Cardiac septum (tissue), 1 donor: ENCODE measurements around the gene POU6F2. TPM values are rescaled to one million over a fixed set of nuclear protein-coding genes. Genes with fewer than 3 reads are reported as not detected.

Experiments used
- DNase-seq: peaks from one replicate; pipeline ENCODE4 v3.0.0-alpha.2; 2020; ENCODE audit warnings: low spot score
- intact Hi-C: fragments of 100-400 bp; cut with DNase I; formaldehyde crosslinking; loops from one replicate; pipeline ENCODE4 v1.14.0; 2022
- total RNA-seq: library from RNA; stranded (reverse); fragmentation: NEBNext Ultra II Directional; extraction: Animal tissue kit (Norgen Biotek cat#: 25700); gene quantifications from one replicate; pipeline ENCODE4 v1.2.1, GENCODE V29; 2021
- donor health status: DM: no; HTN: no; CAD: no.

Gene POU6F2
- total RNA-seq, 1 donor from 2014 or later: 0.19 TPM

DNA sequence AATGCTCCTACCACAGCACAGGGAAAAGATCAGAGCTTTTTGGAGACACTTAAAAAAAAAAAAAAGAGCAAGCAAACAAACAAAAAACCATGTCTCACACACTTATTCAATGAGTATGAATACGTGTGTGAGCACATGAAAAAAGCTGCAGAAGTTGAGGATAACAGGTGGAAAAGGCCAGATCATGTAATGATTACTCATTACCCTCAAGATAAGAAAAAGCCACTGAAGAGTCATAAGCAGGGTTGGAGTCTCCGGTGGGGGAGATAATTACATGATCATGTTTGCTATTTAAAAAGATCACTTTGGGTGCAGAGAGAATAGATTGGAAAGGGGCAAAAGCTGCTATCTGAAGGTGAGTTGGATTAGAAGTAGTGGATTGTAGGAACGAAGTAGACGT, 77.0 kb downstream of the POU6F2 start:
- no peak for DNase-seq
- intact Hi-C loops: no loop called here

DNA sequence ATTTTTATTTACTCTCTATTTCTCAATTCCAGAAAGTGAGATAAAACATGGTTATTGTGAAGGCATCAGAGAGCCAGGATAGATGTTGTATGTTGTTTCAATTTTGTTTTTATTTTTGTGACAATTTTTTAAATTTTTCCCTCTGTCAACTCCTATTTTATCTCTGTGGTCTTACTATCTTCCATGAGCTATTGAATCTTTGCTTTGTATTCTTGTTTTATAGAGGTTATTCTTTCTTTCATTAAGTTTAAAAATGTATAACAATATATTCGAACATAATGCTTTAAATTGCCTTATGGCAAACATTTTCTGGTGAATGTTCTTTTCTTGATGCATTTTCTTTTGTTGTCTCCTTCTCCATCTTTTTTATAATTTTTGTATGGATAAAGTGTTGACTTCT, 78.4 kb downstream of the POU6F2 start:
- intact Hi-C loops: no loop called here
- DNase-seq: no peak

DNA sequence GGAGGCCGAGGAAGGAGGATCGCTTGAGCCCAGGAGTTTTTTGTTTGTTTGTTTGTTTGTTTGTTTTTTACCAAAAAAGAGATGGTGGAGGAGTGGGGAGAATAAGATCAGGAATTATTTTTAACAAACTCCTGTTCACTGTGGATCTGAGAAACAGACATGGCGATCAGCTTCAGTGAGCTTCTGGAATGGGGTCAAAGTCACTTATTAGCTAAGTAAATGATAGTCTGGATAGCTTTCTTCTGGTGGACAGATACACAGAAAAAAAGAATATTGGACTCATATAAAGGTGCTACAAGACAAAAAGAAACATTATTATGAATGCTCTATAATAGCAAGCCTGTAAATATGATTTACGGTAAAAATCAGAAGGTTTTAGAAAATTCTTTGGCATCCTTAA, 85.1 kb downstream of the POU6F2 start:
- intact Hi-C loops: no loop called here
- no peak for DNase-seq

DNA sequence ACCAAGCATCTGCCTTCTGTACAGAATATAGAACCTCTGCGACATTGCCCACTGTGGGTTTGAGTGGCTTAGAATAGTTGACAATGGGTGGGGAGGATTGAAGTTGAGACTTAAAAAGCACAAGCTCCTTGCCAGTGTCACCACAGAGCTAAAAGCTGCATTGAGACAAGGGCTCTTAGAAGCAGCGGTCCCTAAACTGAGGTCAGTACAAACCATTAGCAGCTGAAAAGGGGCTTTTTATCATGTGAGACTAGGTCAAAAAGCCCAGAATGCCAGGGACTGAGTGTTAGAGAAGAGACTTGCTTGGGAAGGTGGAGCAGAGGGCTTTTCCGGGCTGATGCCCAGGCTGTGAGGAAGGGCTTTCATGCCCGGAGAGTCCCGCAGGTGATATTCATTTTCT, 91.3 kb downstream of the POU6F2 start:
- intact Hi-C loops: no loop called here

DNA sequence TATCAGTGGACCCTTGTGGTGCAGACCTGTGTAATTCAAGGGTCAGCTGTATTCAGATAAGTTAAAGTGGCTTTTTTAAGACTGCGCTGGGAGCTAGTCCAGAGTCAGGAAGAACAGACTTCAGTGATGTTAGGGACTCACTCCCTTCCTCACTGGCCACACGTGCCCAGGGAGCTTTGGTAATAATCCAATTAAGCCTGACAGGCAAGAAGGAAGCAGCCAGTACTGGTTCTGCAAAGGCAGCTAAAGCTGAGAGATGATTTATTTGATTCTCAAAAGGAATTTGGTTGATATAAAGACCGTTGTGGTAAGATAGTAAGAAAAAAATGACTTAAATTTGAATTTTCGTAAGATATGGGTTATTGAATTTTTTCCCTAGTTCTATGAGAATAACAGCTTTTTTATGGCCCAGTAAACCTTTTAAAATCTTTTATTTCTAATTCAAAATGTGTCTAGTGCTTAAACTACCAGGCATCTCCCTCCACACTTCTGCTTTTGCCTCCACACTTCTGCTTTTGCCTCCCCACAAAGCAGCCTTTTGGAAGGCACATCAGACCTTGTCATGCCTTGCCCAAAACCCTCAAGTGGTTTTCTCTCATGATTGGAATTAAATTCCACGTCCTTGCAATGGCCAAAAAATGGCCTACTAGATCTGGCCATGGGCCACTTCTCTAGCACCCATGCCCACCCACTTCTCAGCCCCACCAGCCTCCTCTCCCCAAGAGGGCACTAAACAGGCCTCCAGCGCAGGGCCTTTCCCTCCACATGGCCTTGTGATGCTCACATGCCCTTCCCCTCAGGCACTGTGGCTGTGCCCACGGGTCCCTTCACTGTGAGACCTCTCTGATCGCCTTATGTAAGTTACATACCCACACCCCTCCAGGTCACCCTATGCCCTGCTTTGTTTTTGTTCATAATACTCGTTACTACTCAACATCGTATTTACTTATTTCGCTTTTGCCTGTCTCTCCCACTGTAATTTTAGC, 92.5 kb downstream of the POU6F2 start:
- intact Hi-C loops: no loop called here
- no peak for DNase-seq

More for the DNA sequence above, 91.3 kb downstream of the POU6F2 start:
- no peak for DNase-seq

DNA sequence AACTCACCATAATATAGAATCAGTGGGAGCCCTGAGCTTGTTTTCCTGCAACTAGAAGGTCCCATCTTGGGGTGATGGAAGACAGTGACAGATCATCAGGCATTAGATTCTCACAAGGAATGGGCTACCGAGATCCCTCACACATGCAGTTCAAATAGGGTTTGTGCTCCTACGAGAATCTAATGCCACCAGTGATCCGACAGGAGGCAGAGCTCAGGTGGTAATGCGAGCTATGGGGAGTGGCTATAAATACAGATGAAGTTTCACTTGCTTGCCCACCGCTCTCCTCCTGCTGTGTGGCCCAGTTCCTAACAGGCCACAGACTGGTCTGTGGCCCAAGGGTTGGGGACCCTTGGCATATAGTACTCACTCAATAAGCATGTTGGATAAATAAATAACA, 93.4 kb downstream of the POU6F2 start:
- intact Hi-C loops: no loop called here
- DNase-seq: no peak

DNA sequence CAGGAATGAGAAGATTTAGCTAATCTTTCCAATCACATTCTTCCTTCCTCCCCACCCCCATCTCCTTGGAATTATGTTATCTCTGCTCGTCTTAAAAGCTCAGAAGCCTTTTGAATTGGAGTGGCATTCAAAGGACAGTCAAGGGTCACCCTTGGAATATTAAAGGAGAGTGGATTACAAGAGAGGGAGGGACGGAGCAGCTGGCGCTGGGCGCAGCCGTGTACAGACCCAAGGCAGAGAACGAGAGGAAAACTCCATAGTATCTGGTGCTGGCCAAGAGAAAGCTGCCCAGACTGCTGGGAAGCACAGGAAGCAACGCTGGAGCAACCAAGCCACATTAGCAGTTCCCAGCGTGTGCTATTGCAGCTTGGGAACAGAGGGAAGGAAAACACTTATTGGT, 95.7 kb downstream of the POU6F2 start:
- intact Hi-C loops: no loop called here
- DNase-seq: no peak

DNA sequence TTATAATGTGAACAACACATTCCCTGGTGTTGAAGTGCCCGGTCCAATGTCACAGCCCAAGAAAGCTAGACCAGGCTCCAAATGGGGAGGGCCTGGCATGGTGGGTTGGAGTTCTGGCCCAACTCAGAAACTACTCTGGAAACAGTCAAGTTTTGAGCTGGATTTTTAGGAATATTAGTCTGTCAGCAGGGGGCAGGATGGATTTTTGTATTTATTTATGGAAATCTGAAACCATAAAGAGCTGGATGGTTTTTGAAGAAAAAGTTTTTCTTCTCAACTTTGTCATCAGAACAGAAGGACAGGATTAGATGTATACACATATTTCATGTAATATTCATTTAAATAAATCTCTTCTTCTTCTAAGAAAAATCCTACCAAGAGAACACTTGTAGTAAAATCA, 97.5 kb downstream of the POU6F2 start:
- no peak for DNase-seq
- intact Hi-C loops: no loop called here

DNA sequence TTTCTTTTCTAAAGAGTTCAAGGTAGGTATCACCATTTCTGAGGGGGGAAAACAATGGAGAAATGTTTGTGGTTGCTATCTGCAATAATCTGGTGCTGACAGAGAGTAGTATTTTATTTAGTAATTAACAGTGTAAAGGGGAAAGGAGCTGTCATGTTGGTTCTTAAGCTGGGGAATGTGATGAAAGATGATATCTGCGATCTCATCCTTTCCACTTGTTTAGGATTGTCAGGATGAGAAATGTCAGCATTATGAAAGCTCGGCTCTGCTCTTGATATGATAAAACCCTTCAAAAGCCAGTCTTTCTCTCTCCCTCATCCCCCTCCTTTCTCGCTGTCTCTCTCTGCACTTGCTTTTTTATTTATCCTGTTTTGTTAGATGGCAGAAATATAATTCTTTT, 106.1 kb downstream of the POU6F2 start:
- intact Hi-C loops: no loop called here
- no peak for DNase-seq

DNA sequence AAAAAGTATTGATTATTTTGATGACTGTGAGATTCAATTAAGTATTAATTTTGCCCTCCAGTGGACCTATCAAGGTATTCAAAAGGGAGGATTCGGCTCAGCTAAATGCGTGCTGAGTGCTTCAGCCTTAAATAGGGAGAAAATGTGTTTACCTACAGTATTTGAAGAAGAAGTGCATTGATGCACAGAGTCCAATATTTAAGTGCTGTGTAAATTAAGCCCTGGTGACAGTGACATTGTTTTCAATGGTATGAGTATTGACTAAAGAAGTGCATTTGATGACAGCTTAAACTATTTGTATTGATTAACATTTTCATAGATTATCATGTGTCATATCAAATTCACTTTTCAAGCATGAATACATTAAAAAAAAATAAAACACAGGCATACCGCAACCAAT, 106.6 kb downstream of the POU6F2 start:
- intact Hi-C loops: no loop called here
- DNase-seq: no peak

DNA sequence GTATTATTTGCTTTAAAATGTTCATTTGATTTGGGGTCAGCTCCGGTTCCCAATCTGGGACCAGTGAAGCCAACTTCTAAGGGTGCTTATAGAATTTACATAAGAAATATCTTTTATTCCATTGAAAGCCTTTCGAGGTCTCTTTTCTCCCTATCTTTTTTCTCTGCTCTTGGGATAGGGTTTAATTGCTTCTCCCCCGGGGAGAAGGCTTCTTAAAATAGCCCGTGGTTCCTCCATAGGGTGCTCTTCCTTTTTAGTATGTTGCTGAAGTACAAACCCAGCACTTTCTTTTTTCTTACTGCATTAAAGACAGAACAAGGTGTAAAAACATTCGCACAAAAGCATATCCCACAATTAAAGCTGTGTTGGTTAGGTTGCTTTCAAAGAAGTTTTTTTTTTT, 107.5 kb downstream of the POU6F2 start:
- intact Hi-C loops: no loop called here

DNA sequence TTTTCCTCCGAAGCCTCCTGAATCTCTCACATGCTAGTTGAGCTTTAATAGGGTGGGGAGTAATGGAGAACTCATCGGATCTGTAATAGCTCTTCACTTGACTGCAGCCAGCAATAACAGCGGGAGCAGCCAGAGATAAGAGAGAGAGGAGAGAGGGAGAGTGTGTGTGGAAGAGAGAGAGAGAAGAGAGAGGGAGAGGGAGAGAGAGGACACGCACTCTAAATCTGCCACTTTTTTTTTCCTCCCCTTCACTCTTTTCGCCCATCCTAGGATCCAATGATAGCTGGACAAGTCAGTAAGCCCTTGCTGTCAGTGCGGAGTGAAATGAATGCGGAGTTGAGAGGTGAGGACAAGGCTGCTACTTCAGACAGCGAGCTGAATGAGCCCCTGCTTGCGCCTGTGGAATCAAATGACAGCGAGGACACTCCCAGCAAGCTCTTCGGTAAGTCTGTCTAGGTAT, 107.9 kb downstream of the POU6F2 start:
- DNase-seq: no peak
- intact Hi-C loops: no loop called here

More for the DNA sequence above, 107.5 kb downstream of the POU6F2 start:
- DNase-seq: no peak

DNA sequence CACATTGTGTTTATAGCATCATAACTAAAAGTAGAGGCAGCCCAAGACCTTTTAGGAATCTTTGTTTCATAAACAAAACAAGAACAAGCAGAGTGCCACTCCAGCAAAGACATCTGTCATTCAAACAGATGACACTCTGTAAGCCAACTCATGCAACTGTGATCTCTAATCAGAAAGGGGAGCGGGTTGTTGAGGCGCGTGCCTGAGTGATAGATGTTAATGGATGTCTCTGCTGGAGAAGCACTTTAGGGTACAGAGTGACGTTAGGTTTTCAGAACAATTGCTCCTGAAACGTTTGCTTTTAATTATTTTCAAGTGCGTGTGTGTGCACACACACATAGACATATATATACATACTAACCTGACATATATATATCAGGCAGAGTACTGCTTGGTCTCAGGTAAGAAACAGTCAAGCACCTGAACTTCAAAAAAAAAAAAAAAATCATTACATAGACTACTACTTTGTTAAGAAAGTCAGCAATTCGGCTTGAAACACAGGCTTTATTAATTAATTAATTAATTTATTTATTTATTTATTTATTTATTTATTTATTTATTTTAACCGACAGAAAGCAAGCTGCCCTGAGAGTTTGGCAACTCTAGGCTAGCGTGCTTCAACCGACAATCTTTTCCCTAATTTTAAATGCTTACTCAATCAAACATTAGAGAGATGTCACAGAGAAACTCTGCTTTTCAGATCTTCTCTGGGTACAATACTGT, 109.1 kb downstream of the POU6F2 start:
- intact Hi-C loops: no loop called here

DNA sequence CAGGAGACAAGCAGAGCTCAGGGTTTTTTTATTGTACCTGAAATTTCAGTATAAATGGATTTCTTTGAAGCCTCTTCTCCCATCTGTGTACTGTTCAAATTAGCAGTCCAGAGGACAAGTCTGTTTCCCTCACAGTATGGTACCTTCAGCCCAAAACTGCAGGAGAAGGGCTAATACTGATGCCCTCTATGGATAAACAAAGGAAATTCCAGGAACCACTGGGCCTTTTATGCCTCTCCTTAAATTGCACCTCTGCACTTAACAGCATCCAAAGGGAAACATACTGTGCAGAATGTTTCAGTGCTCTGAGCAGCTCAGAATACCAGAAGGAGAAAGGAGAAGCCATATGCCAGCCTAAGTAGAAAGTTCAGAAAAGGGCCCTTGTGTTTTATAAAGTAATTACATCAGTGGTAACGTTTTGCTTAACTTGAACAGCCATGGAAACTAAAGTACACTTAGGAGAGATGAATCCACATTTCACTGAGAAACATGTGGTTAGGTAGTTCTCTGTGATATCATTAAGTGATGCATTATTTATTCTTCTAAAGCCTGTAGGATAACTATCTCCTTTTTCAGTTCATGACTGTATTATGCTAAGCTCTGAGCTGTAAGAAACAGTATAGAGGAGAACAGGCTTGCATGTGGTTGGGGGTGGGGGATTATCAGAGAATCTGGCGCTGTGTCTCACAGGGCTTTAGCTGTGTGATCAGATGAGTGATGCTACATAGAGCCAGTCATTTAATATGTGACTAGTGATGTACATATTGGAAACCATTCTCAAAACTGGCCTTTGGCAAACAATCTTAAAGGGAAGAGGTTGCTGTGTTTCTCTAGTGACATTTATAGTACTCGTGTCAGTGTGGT, 111.3 kb downstream of the POU6F2 start:
- intact Hi-C loops: no loop called here
- DNase-seq: no peak

More for the DNA sequence above, 109.1 kb downstream of the POU6F2 start:
- DNase-seq: no peak

DNA sequence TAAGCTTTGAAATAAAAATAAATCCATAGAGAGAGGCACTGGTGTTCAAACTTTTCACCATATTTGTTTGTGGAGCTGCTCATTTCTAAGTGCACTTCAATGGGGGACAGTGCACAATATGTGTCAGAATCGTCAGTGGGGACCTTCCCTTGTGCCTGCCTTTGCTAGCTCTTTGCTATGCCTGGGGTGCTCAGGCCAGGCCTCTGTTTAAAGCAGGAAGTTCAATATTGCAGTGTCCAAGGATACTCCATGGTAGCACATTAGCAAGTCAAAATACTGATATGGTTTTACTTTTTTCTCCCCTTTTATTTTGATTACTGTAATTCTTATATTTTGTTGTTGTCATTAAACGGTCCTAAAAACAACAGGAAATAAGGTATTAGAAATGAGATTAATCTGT, 113.4 kb downstream of the POU6F2 start:
- no peak for DNase-seq
- intact Hi-C loops: no loop called here

DNA sequence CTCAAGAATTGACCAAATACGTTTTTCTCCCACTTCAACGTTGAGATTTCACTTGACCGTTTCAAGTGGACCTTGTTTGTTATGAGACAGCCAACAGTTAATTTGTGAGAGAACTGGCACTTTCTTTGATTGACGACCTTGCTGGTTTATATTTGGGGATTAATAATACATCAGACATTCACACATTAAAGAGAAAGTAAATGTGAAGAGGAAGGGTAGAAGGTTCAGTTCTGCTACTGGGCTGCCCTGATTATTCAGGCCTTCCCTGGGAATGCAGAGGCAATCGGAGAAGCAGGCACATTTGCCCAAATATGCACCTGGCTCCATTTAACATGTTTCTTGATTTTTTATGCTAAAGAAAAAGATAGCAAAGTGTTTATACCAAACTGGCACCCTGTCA, 114.1 kb downstream of the POU6F2 start:
- intact Hi-C loops: no loop called here
- DNase-seq: no peak

DNA sequence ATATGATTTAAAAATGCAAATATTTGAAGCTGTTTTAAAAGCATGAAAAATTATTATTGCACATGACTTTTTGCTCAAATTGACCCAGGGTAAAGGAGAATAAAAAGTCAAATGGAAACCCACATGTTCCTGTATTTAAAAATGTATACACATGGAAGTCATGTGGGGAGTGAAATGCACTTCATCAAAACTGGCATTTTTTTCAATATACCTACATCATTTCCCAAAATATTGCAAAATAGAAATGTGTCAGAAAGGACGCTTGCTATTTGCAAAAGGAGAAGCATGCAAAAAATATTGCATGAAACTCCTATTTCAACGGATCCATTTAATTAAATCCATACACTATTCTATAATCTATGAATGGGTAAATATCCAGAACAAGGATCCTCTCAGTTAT, 117.0 kb downstream of the POU6F2 start:
- intact Hi-C loops: no loop called here
- no peak for DNase-seq

DNA sequence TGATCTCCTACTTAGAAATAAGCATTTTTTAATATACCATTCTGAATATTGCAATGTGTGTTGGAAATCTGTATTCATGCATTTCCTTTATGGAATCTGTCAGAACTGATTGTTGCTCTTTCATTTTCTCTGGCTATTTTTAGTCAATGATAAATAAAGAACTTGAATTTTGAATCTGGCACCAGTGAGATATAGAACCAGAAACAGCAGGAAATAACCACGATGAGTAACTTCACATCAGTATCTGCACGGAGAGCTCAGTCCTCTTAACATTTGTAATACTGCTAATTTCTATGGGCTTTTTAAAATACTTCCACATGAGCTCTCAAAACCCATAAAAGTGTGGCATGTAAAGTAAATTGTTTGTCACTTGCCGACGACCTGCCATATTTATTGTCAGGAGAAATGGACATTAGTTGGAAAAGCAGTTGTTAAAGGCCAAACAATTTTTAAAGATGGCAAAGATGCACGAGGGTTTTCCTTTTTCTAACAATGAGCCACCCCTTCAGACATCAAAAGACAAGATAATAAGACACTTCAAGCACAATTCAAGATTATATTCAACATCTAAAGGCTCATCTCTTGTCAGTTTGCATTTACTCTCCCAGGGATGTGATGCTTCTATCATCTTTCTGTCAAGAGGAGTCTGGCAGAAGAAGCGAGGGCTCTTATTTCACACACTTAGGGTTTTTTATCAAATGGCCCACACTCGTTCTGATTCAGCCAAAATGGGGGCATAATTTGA, 118.3 kb downstream of the POU6F2 start:
- intact Hi-C loops: no loop called here
- no peak for DNase-seq

DNA sequence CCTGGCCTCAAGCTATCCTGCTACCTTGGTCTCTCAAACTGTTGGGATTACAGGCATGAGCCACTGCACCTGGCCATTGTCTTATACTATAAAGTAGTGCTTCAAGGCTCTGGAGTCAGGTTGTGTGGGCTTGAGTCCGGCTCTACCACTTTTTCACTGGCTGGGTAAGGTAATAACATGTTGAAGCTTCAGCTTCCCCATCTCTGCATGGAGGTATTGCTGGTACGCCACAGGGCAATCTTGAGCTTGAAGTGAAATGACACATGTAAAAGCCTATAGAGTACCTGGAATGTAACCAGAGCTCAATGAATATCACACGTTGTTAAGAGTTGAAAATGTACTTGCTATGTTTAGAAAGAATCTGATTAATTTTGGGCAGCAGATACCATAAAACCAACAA, 120.8 kb downstream of the POU6F2 start:
- intact Hi-C loops: no loop called here
- DNase-seq: no peak
